Peyer's patch (tissue), 4 donors: ENCODE measurements around the gene NEU3. TPM values are rescaled to one million over a fixed set of nuclear protein-coding genes. Genes with fewer than 3 reads are reported as not detected.
A peak's percentile ranks its signal among the peaks of the same experiment; 100 is the strongest.

ENCODE experiments used
- DNase-seq, 3 donors: peaks; one replicate each; pipeline ENCODE4 v3.0.0-alpha.2; 2017 to 2019
- H3K27ac ChIP-seq, 4 donors: fragments of 200-600 bp; sonication (generic); one replicate each; pipeline ENCODE4 v1.5.1; 2016 to 2019
- H3K27me3 ChIP-seq, 2 donors: fragments of 200-600 bp; sonication (generic); one replicate each; pipeline ENCODE4 v1.5.1; 2019
- H3K36me3 ChIP-seq, 3 donors: fragments of 200-600 bp; sonication (generic); one replicate each; pipeline ENCODE4 v1.5.1; 2016 to 2019
- H3K4me1 ChIP-seq, 4 donors: fragments of 200-600 bp; sonication (generic); one replicate each; pipeline ENCODE4 v1.5.1; 2016 to 2019
- H3K4me3 ChIP-seq, 4 donors: fragments of 200-600 bp; sonication (generic); 1 replicate in 3 of 4; 2 replicates in 1 of 4; pipeline ENCODE4 v1.5.1; 2016 to 2019; ENCODE audit warnings: mild to moderate bottlenecking in 1 of 4
- H3K9me3 ChIP-seq, 4 donors: fragments of 200-600 bp; sonication (generic); one replicate each; pipeline ENCODE4 v1.5.1; 2016 to 2019; ENCODE audit warnings: mild to moderate bottlenecking in 1 of 4
- POLR2A ChIP-seq, 2 donors: fragments of 450-650 bp; IDR thresholded peaks; one replicate each; pipeline ENCODE4 v1.5.1; 2017; ENCODE audit warnings: antibody characterized with exemption in 2 of 2, mild to moderate bottlenecking in 2 of 2, moderate library complexity in 2 of 2
- total RNA-seq, 4 donors: library from RNA; depleted of rRNA; stranded (reverse); fragments of >200 nt; gene quantifications; one replicate each; pipeline ENCODE4 v1.1.0, GENCODE V29; 2016
- TF ChIP-seq, protein P1 (sequence below), 6 experiments: fragments of 450-650 bp in 4 of 6; fragments of 200-600 bp in 2 of 6; sonication (generic) in 1 of 6; IDR thresholded peaks; one replicate each; pipeline ENCODE4 v1.5.1; 2017 to 2019; ENCODE audit warnings: antibody characterized with exemption in 6 of 6, mild to moderate bottlenecking in 3 of 6, moderate library complexity in 1 of 6

The NEU3 gene
- total RNA-seq, 4 donors from 2014 or later, result 6.0 to 14.0 (median 10.1) TPM

GRCh38 chr11:74948898-74949752, 39.6 kb upstream of the NEU3 start, which contains the start of the genes SPCS2 and XRRA1:
TSS of gene SPCS2 (plus strand) at chr11:74949266. CDS start at chr11:74949286, 20 bp downstream.
TSS of gene XRRA1 (minus strand) at chr11:74949091. CDS start at chr11:74940878, 8,213 bp downstream.
- Histone ChIP-seq H3K27me3 (no peaks in the 10 kb centered on the region), H3K4me3 (peak within 1 kb of the TSS; percentile 68 to 98 (median 77)), H3K27ac (peak within 1 kb of the TSS; percentile 77 to 87 (median 82)), H3K36me3 (peaks cover 0 to 6% (median 0%) of the 10 kb centered on the region in 3 donors), H3K4me1 (peaks cover 0 to 40% (median 16%) of the 10 kb centered on the region in 4 donors), H3K9me3 (no peaks in the 10 kb centered on the region)
- peak; percentile 99 to 100 (median 99) for DNase-seq
- peak; percentile 64 to 82 for TF ChIP-seq POLR2A (IDR thresholded peaks at IDR 0.05)
- TF ChIP-seq, protein P1, sequence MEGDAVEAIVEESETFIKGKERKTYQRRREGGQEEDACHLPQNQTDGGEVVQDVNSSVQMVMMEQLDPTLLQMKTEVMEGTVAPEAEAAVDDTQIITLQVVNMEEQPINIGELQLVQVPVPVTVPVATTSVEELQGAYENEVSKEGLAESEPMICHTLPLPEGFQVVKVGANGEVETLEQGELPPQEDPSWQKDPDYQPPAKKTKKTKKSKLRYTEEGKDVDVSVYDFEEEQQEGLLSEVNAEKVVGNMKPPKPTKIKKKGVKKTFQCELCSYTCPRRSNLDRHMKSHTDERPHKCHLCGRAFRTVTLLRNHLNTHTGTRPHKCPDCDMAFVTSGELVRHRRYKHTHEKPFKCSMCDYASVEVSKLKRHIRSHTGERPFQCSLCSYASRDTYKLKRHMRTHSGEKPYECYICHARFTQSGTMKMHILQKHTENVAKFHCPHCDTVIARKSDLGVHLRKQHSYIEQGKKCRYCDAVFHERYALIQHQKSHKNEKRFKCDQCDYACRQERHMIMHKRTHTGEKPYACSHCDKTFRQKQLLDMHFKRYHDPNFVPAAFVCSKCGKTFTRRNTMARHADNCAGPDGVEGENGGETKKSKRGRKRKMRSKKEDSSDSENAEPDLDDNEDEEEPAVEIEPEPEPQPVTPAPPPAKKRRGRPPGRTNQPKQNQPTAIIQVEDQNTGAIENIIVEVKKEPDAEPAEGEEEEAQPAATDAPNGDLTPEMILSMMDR (IDR thresholded peaks at IDR 0.05), result no peak

DNA sequence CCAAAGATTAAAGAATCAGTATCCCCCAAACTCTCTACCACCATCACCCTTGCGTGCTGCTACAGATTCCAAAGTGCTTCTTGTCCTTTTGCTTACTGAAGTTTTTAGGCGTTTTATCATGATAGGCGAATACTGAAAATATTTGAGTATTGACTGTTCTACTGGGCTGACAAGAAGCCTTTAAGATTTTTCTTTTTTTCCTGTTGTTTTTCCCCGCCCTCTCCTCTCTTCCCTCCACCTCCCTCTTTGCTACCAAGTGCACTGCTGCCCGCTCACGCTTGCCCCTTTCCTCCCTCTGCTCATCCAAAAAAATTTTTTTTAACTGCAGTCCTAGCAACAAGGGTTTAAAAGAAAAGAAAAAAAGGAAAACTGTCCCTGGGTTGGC, 39.0 kb upstream of the NEU3 start:
- no peak for DNase-seq
- H3K4me3 ChIP-seq, result peak overlapping the region; percentile 68 to 98 (median 77)
- H3K4me1 ChIP-seq, result peaks cover 0 to 40% (median 18%) of the 10 kb centered on the region in 4 donors
- peaks cover 0 to under 1% (median 0%) of the 10 kb centered on the region in 3 donors for H3K36me3 ChIP-seq
- no peaks in the 10 kb centered on the region for H3K9me3 ChIP-seq
- no peak for TF ChIP-seq POLR2A (IDR thresholded peaks at IDR 0.05)
- TF ChIP-seq, protein P1 (IDR thresholded peaks at IDR 0.05), result no peak
- peak overlapping the region in 3 of 4 donors; percentile 77 to 87 (median 85) for H3K27ac ChIP-seq
- no peaks in the 10 kb centered on the region for H3K27me3 ChIP-seq

DNA sequence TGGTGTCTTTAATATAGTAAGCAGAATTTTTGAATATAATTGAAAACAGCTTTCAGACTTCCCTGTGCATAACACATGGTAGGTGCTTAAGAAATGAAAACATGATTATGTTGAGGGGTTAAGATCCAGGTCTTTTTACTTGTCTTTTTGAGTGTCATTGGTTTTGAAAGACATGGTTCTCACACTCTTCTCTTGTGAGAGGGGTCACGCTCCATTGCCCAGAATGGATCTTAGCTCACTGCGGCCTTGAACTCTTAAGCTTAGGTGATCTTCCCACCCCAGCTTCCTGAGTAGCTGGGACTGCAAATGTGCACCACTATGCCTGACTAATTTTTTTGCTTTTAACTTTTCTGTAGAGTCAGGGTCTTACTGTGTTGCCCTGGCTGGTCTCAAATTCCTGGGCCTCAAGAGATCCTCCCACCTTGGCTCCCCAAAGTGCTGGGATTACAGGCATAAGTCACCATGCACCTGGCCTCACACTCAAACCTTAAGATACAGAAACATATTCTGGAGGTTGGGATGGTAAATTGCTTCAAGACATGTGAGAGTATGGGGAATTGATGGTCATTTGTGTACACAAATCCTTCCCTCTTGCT, 38.3 kb upstream of the NEU3 start:
- H3K9me3 ChIP-seq, result no peaks in the 10 kb centered on the region
- TF ChIP-seq, protein P1 (IDR thresholded peaks at IDR 0.05), result no peak
- TF ChIP-seq POLR2A (IDR thresholded peaks at IDR 0.05), result no peak
- peak in 2 of 3 donors; percentile 50 to 67 for DNase-seq
- H3K4me3 ChIP-seq, result peak overlapping the region; percentile 68 to 98 (median 77)
- H3K27ac ChIP-seq, result peak overlapping the region in 1 of 4 donors; percentile 87
- no peaks in the 10 kb centered on the region for H3K36me3 ChIP-seq
- H3K4me1 ChIP-seq, result peaks cover 0 to 40% (median 18%) of the 10 kb centered on the region in 4 donors
- no peaks in the 10 kb centered on the region for H3K27me3 ChIP-seq

- peak in 1 of 3 donors; percentile 19 for DNase-seq
- Histone ChIP-seq H3K9me3 (no peaks in the 10 kb centered on the region), H3K36me3 (no peaks in the 10 kb centered on the region), H3K27ac (peak overlapping the region in 1 of 4 donors; percentile 87), H3K4me3 (peak overlapping the region in 1 of 4 donors; percentile 26), H3K4me1 (peaks cover 0 to 40% (median 18%) of the 10 kb centered on the region in 4 donors), H3K27me3 (no peaks in the 10 kb centered on the region)
- no peak for TF ChIP-seq POLR2A (IDR thresholded peaks at IDR 0.05)
- TF ChIP-seq, protein P1 (IDR thresholded peaks at IDR 0.05), result no peak
Observed at GRCh38 chr11:74951226-74951625, 37.5 kb upstream of the NEU3 start.

- Histone ChIP-seq H3K9me3 (no peaks in the 10 kb centered on the region), H3K27ac (peak overlapping the region in 1 of 4 donors; percentile 40), H3K4me1 (peaks cover 0 to 39% (median 18%) of the 10 kb centered on the region in 4 donors), H3K27me3 (no peaks in the 10 kb centered on the region), H3K4me3 (no peak overlapping the region), H3K36me3 (no peaks in the 10 kb centered on the region)
- DNase-seq, result no peak
- TF ChIP-seq, protein P1 (IDR thresholded peaks at IDR 0.05), result no peak
- TF ChIP-seq POLR2A (IDR thresholded peaks at IDR 0.05), result no peak
Observed at GRCh38 chr11:74952752-74953151, 36.0 kb upstream of the NEU3 start.
